IMR-90 (cell line): ENCODE data around the gene KMT2A. TPM values are rescaled to one million over a fixed set of nuclear protein-coding genes. Genes with fewer than 3 reads are reported as not detected.

Experiments used
- ATAC-seq: fragments of 200-7000 bp; cut with Tn5 transposase; 2 replicates; pipeline ENCODE4 v1.9.1; 2020; ENCODE audit warnings: low read depth, mild to moderate bottlenecking, moderate library complexity
- BruUV-seq: library from RNA; stranded (reverse); fragments of 400-500 nt; replicated peaks from 2 replicates; lab custom pipeline; 2021; lab: Mats Ljungman, UMichigan
- CTCF ChIA-PET: fragments of 300-600 bp; formaldehyde crosslinking; extraction: SDS; loops from one replicate; lab custom pipeline; 2021; ENCODE audit warnings: antibody characterized with exemption; lab: Yijun Ruan, JAX
- POLR2A ChIA-PET: fragments of 300-600 bp; sonication (Branson Sonifier 250); formaldehyde crosslinking; loops from one replicate; lab custom pipeline; 2022; ENCODE audit warnings: antibody characterized with exemption; ENCODE audit not compliant: unreplicated experiment; lab: Charles Lee
- DNase-seq: peaks from one replicate; pipeline ENCODE4 v3.0.0; 2013
- H2AFZ ChIP-seq: replicated peaks from 2 replicates; pipeline ENCODE3; 2013; ENCODE audit warnings: low read length, mild to moderate bottlenecking; ENCODE audit not compliant: poor library complexity
- H2AK5ac ChIP-seq: 2 replicates; pipeline ENCODE4 v1.6.1; 2013; ENCODE audit warnings: low read depth, low read length, inconsistent platforms
- H2AK9ac ChIP-seq: replicated peaks from 2 replicates; pipeline ENCODE3; 2013; ENCODE audit warnings: mild to moderate bottlenecking, low read depth, low read length, moderate library complexity; ENCODE audit not compliant: poor library complexity
- H2BK120ac ChIP-seq: 2 replicates; pipeline ENCODE4 v1.6.1; 2013; ENCODE audit warnings: low read depth, low read length, inconsistent platforms
- H2BK15ac ChIP-seq: 3 replicates; pipeline ENCODE4 v1.6.1; 2013; ENCODE audit warnings: low read depth, low read length, inconsistent platforms
- H2BK20ac ChIP-seq: 2 replicates; pipeline ENCODE4 v1.6.1; 2013; ENCODE audit warnings: low read depth, mild to moderate bottlenecking, inconsistent platforms, low read length, moderate library complexity
- H2BK5ac ChIP-seq: 2 replicates; pipeline ENCODE4 v1.6.1; 2013; ENCODE audit warnings: mild to moderate bottlenecking, low read depth, low read length, inconsistent platforms; ENCODE audit not compliant: poor library complexity, severe bottlenecking
- H3K14ac ChIP-seq: replicated peaks from 2 replicates; pipeline ENCODE4 v1.6.1; 2013; ENCODE audit warnings: low read depth, low read length, inconsistent platforms
- H3K18ac ChIP-seq: 2 replicates; pipeline ENCODE4 v1.6.1; 2013; ENCODE audit warnings: low read depth, low read length, control low read depth
- H3K23ac ChIP-seq: 2 replicates; pipeline ENCODE4 v1.6.1; 2013; ENCODE audit warnings: low read depth, low read length, inconsistent platforms
- H3K27ac ChIP-seq: 2 replicates; pipeline ENCODE4 v1.5.1; 2013; ENCODE audit warnings: mild to moderate bottlenecking, control low read depth, low read length; ENCODE audit not compliant: insufficient read depth
- H3K27me3 ChIP-seq: 2 replicates; pipeline ENCODE4 v1.6.1; 2013; ENCODE audit warnings: low read length; ENCODE audit not compliant: control insufficient read depth, insufficient read depth
- H3K36me3 ChIP-seq: 2 replicates; pipeline ENCODE4 v1.6.1; 2013; ENCODE audit warnings: low read length, mixed read lengths; ENCODE audit not compliant: control insufficient read depth, insufficient read depth
- H3K4ac ChIP-seq: 2 replicates; pipeline ENCODE4 v1.6.1; 2013; ENCODE audit warnings: low read depth, low read length, inconsistent platforms
- H3K4me1 ChIP-seq: 2 replicates; pipeline ENCODE4 v1.6.1; 2013; ENCODE audit warnings: low read length, mixed read lengths; ENCODE audit not compliant: control insufficient read depth, insufficient read depth
- H3K4me2 ChIP-seq: 2 replicates; pipeline ENCODE4 v1.6.1; 2013; ENCODE audit warnings: low read depth, mild to moderate bottlenecking, control low read depth, low read length, moderate library complexity
- H3K4me3 ChIP-seq: 2 replicates; pipeline ENCODE4 v1.5.1; 2013; ENCODE audit warnings: low read depth, mild to moderate bottlenecking, control low read depth, low read length, moderate library complexity; ENCODE audit not compliant: insufficient read depth
- H3K56ac ChIP-seq: 2 replicates; pipeline ENCODE4 v1.6.1; 2013; ENCODE audit warnings: low read length, inconsistent platforms; ENCODE audit not compliant: insufficient read depth; ENCODE audit errors: extremely low read depth
- H3K79me1 ChIP-seq, 2 experiments: 2 replicates each; pipeline ENCODE4 v1.6.1; 2013; ENCODE audit warnings: low read length in 2 of 2, inconsistent platforms in 1 of 2, low read depth in 1 of 2
- H3K9ac ChIP-seq: 2 replicates; pipeline ENCODE4 v1.6.1; 2013; ENCODE audit warnings: low read depth, low read length, control low read depth
- H3K9me1 ChIP-seq: 2 replicates; pipeline ENCODE4 v1.6.1; 2013; ENCODE audit warnings: low read length, inconsistent platforms; ENCODE audit not compliant: insufficient read depth
- H3K9me3 ChIP-seq: 2 replicates; pipeline ENCODE4 v1.6.1; 2013; ENCODE audit warnings: low read length; ENCODE audit not compliant: control insufficient read depth, insufficient read depth
- H4K20me1 ChIP-seq: 2 replicates; pipeline ENCODE4 v1.6.1; 2013; ENCODE audit warnings: low read length, inconsistent platforms; ENCODE audit not compliant: insufficient read depth
- H4K5ac ChIP-seq: 2 replicates; pipeline ENCODE4 v1.6.1; 2013; ENCODE audit warnings: mild to moderate bottlenecking, low read depth, low read length, control low read depth
- H4K8ac ChIP-seq, 2 experiments: 2 replicates each; pipeline ENCODE4 v1.6.1; 2013; ENCODE audit warnings: low read depth in 2 of 2, low read length in 2 of 2, control low read depth in 1 of 2, inconsistent platforms in 1 of 2
- H4K91ac ChIP-seq: 2 replicates; pipeline ENCODE4 v1.6.1; 2013; ENCODE audit warnings: low read depth, low read length, inconsistent platforms; ENCODE audit not compliant: insufficient read depth
- BHLHE40 ChIP-seq: fragments of 150-350 bp; IDR thresholded peaks from 2 replicates; pipeline ENCODE4 v1.6.1; 2016; ENCODE audit warnings: mild to moderate bottlenecking, low read depth, low read length
- CEBPB ChIP-seq: IDR thresholded peaks from 2 replicates; pipeline ENCODE4 v1.6.1; 2012; ENCODE audit warnings: low read depth, low read length, improper control_type of control experiment
- CTCF ChIP-seq: conservative IDR thresholded peaks from 2 replicates; pipeline ENCODE4 v1.5.1; 2012; ENCODE audit warnings: mild to moderate bottlenecking, low read depth, low read length, improper control_type of control experiment
- MAZ ChIP-seq: IDR thresholded peaks from 2 replicates; pipeline ENCODE4 v1.6.1; 2012; ENCODE audit warnings: low read depth, mild to moderate bottlenecking, low read length, improper control_type of control experiment, moderate library complexity, borderline replicate concordance
- RAD21 ChIP-seq: IDR thresholded peaks from 2 replicates; pipeline ENCODE4 v1.6.1; 2012; ENCODE audit warnings: low read length, improper control_type of control experiment
- SMC3 ChIP-seq: fragments of 150-350 bp; IDR thresholded peaks from 2 replicates; pipeline ENCODE4 v1.6.1; 2016; ENCODE audit warnings: low read depth, mild to moderate bottlenecking, antibody characterized with exemption, low read length, moderate library complexity
- USF2 ChIP-seq: fragments of 150-350 bp; IDR thresholded peaks from 2 replicates; pipeline ENCODE4 v1.6.1; 2017; ENCODE audit warnings: mild to moderate bottlenecking, antibody characterized with exemption, low read length, low read depth
- WGBS, 2 experiments: methylation state at CpG; one replicate each; pipeline versions ENCODE4 v1.1.5 to v1.1.7; 2013; ENCODE audit warnings: missing lambda C conversion rate in 2 of 2; ENCODE audit not compliant: insufficient read length in 1 of 2; ENCODE audit errors: extremely low coverage in 2 of 2; 5-methylcytosine and 5-hydroxymethylcytosine counted together
- dilution Hi-C: fragments of 300-500 bp; cut with HindIII; formaldehyde crosslinking; loops from one replicate; pipeline ENCODE4 v1.14.3; 2018; ENCODE audit warnings: low sequenced_read_pairs; ENCODE audit not compliant: unreplicated experiment
- in situ Hi-C: fragments of 300-500 bp; cut with MboI; formaldehyde crosslinking; loops from 3 replicates; pipeline ENCODE4 v1.14.3; 2019; ENCODE audit warnings: low sequenced_read_pairs, inconsistent platforms, mixed read lengths
- intact Hi-C: fragments of 100-400 bp; cut with micrococcal nuclease; formaldehyde crosslinking; loops from 2 replicates; pipeline ENCODE4 v1.10.0; 2022
- polyA plus RNA-seq, 3 experiments: library from polyadenylated mRNA; depleted of rRNA; stranded (reverse); fragments of >200 nt; gene quantifications; 2 replicates each; pipeline ENCODE4 v1.2.3, GENCODE V29; 2012; ENCODE audit warnings: low replicate concordance in 1 of 3
- total RNA-seq: library from RNA; depleted of rRNA; stranded (reverse); fragments of >200 nt; gene quantifications from 2 replicates; pipeline ENCODE4 v1.2.3, GENCODE V29; 2012

KMT2A gene
- total and polyA plus RNA-seq, 2 of the 4 experiments (the other 2 are of a cell fraction) = 18.2 to 21.1 TPM

GRCh38 chr11:118488480-118489109 lies 52.3 kb downstream of the KMT2A start:
- no peak overlapping the region for H3K4me2 ChIP-seq
- no peak overlapping the region for H2BK5ac ChIP-seq
- no peak overlapping the region for H2AK9ac ChIP-seq
- H3K27me3 ChIP-seq = no peaks in the 10 kb centered on the region
- no peak overlapping the region for H2AFZ ChIP-seq
- DNase-seq (peak; percentile 83), ATAC-seq (peak; percentile 88)
- no peak overlapping the region for H3K4ac ChIP-seq
- TF ChIP-seq CEBPB (no peak), USF2 (no peak), RAD21 (peak; percentile 82), CTCF (peak; percentile 83), SMC3 (peak; percentile 64), BHLHE40 (peak; percentile 59; the same call in 1 of the 2 replicates), MAZ (no peak)
- no peak overlapping the region for H3K9ac ChIP-seq
- POLR2A ChIA-PET = no interaction called here
- H3K18ac ChIP-seq = no peak overlapping the region
- H2BK120ac ChIP-seq = no peak overlapping the region
- 60% methylated on average over 1 of the region's 7 CpGs; no CpG with 5 or more reads in 1 of the 2 experiments for WGBS, 2 experiments
- intact Hi-C loops = loop anchor here (1.0 to 5.0 kb wide), 4 partner anchors 51 to 341 kb away; partner anchors contain the start of gene KMT2A
- H3K27ac ChIP-seq = no peak overlapping the region
- H3K9me1 ChIP-seq = no peaks in the 10 kb centered on the region
- no peaks in the 10 kb centered on the region for H4K20me1 ChIP-seq
- H3K79me1 ChIP-seq = peaks cover 2 to 3% of the 10 kb centered on the region in 2 experiments; a peak in 3 of 4 replicates
- BruUV-seq = no TSS peak
- in situ Hi-C loops = no loop called here
- peaks cover 36% of the 10 kb centered on the region for H3K36me3 ChIP-seq
- H2AK5ac ChIP-seq = no peak overlapping the region
- no peak overlapping the region for H2BK15ac ChIP-seq
- no peak overlapping the region for H3K14ac ChIP-seq
- H3K4me3 ChIP-seq = no peak overlapping the region
- dilution Hi-C loops = no loop called here
- CTCF ChIA-PET = interaction anchor here (1.1 to 1.5 kb wide), 4 partner anchors 16 to 91 kb away, joined by 3 to 7 read pairs (median 4); no protein-coding TSS in a partner anchor
- no peak overlapping the region for H4K8ac ChIP-seq
- no peak overlapping the region for H4K5ac ChIP-seq
- H3K9me3 ChIP-seq = no peaks in the 10 kb centered on the region
- no peak overlapping the region for H3K56ac ChIP-seq
- no peak overlapping the region for H4K91ac ChIP-seq
- H3K23ac ChIP-seq = no peak overlapping the region
- H2BK20ac ChIP-seq = no peak overlapping the region
- H3K4me1 ChIP-seq = no peaks in the 10 kb centered on the region
